ENCODE measurements around the gene RERE.

Gene RERE

DNA sequence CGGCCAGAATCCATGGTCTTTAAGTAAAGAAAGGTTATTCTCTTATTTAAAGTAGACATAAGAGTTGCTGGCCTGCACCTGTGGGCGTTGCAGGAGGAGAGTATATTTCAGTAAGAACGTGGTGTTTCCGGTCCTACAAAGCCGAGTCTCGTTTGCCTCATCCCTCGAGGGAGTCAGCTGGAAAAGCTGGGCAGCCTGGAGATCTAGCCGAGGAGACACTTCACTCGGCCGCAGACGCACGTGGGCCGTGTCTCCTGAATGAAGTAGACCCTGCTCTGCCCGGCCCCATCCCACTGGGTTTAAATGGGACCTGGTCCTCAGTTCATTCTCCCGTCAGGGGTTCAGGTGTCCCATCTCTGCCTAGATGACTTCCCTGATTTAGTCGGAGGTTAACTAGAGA is 484.6 kb downstream of the RERE start:
- no peaks in the 10 kb centered on the region for H3K9me3 ChIP-seq (ENCODE audit: control insufficient read depth, insufficient read depth, low read length)
- H3K4me3 ChIP-seq (ENCODE audit: low read depth, low read length), result no peak overlapping the region
- H3K36me3 ChIP-seq (ENCODE audit: control insufficient read depth, insufficient read depth, low read length), result no peaks in the 10 kb centered on the region
- H3K4me1 ChIP-seq (ENCODE audit: control insufficient read depth, insufficient read depth, low read length), result no peaks in the 10 kb centered on the region
- no peak overlapping the region for H3K9ac ChIP-seq (ENCODE audit: low read depth, low read length)
- H3K27me3 ChIP-seq (ENCODE audit: control insufficient read depth, insufficient read depth, low read length), result no peaks in the 10 kb centered on the region

DNA sequence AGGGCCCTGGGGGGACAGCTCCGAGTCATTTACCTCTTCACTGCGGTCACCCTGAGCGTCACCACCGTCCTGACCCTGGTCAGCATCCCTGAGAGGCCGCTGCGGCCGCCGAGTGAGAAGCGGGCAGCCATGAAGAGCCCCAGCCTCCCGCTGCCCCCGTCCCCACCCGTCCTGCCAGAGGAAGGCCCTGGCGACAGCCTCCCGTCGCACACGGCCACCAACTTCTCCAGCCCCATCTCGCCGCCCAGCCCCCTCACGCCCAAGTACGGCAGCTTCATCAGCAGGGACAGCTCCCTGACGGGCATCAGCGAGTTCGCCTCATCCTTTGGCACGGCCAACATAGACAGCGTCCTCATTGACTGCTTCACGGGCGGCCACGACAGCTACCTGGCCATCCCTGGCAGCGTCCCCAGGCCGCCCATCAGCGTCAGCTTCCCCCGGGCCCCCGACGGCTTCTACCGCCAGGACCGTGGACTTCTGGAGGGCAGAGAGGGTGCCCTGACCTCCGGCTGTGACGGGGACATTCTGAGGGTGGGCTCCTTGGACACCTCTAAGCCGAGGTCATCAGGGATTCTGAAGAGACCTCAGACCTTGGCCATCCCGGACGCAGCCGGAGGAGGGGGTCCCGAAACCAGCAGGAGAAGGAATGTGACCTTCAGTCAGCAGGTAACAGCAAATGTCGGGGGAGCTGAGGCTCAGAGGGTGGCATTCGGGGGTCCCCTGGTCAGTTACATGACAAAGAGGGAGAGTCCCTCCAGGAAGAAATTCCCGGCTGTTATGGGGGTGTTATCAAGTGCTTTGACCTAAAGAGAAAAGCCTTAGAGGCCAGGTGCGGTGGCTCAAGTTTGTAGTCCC is 486.9 kb downstream of the RERE start:
- Histone ChIP-seq H3K27me3 (ENCODE audit: control insufficient read depth, insufficient read depth, low read length) (no peaks in the 10 kb centered on the region), H3K9ac (ENCODE audit: low read depth, low read length) (no peak overlapping the region), H3K9me3 (ENCODE audit: control insufficient read depth, insufficient read depth, low read length) (no peaks in the 10 kb centered on the region), H3K4me1 (ENCODE audit: control insufficient read depth, insufficient read depth, low read length) (no peaks in the 10 kb centered on the region), H3K36me3 (ENCODE audit: control insufficient read depth, insufficient read depth, low read length) (no peaks in the 10 kb centered on the region), H3K4me3 (ENCODE audit: low read depth, low read length) (no peak overlapping the region)

DNA sequence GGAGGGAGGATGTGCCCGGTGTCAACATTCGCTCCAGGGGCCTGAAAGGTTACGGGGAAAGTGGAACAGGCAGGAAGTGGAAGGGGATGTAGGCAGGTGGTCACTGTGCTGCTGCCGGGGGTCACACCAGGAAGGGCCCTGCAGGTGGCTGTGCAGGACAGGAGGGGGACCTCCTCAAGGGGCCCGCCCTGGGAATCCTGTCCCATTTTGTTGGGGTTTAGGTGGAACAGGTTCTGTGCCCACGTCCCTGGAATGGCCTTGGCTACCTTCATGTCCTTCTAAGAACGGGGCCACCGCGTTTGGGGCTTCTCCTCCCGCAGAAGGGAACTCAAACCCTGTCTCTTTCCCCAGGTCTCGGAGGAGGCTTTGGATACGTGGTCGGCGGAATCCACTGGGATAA is 487.6 kb downstream of the RERE start:
- no peaks in the 10 kb centered on the region for H3K9me3 ChIP-seq (ENCODE audit: control insufficient read depth, insufficient read depth, low read length)
- no peaks in the 10 kb centered on the region for H3K4me1 ChIP-seq (ENCODE audit: control insufficient read depth, insufficient read depth, low read length)
- no peaks in the 10 kb centered on the region for H3K36me3 ChIP-seq (ENCODE audit: control insufficient read depth, insufficient read depth, low read length)
- no peaks in the 10 kb centered on the region for H3K27me3 ChIP-seq (ENCODE audit: control insufficient read depth, insufficient read depth, low read length)
- H3K4me3 ChIP-seq (ENCODE audit: low read depth, low read length), result no peak overlapping the region
- H3K9ac ChIP-seq (ENCODE audit: low read depth, low read length), result no peak overlapping the region

DNA sequence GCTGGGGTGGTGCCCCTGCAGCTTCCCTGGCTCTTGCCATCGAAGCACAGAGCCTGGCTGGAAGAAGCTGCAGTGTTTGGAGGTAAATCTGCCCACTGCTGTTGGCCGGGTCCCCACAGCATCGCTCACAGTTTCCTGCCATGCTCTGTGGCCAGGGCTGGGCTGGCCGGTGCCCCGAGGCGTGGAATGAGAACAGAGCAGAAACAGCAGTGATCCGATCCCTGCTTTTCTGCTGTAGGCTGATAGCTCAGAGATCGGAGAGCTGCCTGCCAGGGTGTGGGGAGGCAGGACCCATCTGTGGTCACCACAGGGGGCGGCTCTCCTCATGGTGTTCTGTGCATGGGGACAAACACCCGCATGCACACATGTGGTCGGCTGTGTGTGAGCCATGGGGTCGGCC is 488.0 kb downstream of the RERE start:
- Histone ChIP-seq H3K27me3 (ENCODE audit: control insufficient read depth, insufficient read depth, low read length) (no peaks in the 10 kb centered on the region), H3K4me1 (ENCODE audit: control insufficient read depth, insufficient read depth, low read length) (no peaks in the 10 kb centered on the region), H3K36me3 (ENCODE audit: control insufficient read depth, insufficient read depth, low read length) (no peaks in the 10 kb centered on the region), H3K9ac (ENCODE audit: low read depth, low read length) (no peak overlapping the region), H3K4me3 (ENCODE audit: low read depth, low read length) (no peak overlapping the region), H3K9me3 (ENCODE audit: control insufficient read depth, insufficient read depth, low read length) (no peaks in the 10 kb centered on the region)

DNA sequence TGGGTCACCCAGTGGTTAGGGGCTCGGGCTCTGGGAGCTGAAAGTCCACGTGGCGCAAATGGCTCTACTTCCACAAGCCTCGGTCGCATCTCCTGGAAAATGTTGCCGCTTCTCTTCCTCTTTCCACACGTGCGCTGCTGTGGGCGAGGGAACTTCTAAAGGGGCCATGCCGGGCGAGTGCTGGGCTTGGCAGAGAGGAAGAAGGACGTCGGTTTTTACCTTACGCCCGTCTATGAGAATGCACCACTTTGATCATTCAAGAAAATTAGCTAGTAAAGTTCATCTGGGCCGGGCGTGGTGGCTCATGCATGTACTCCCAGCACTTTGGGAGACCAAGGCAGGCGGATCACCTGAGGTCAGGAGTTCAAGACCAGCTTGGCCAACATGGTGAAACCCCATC is 489.2 kb downstream of the RERE start:
- Histone ChIP-seq H3K27me3 (ENCODE audit: control insufficient read depth, insufficient read depth, low read length) (no peaks in the 10 kb centered on the region), H3K4me1 (ENCODE audit: control insufficient read depth, insufficient read depth, low read length) (no peaks in the 10 kb centered on the region), H3K9me3 (ENCODE audit: control insufficient read depth, insufficient read depth, low read length) (no peaks in the 10 kb centered on the region), H3K9ac (ENCODE audit: low read depth, low read length) (no peak overlapping the region), H3K36me3 (ENCODE audit: control insufficient read depth, insufficient read depth, low read length) (no peaks in the 10 kb centered on the region), H3K4me3 (ENCODE audit: low read depth, low read length) (no peak overlapping the region)

GRCh38 chr1:8326265-8326664 is 491.2 kb downstream of the RERE start:
- H3K4me3 ChIP-seq (ENCODE audit: low read depth, low read length), result no peak overlapping the region
- H3K4me1 ChIP-seq (ENCODE audit: control insufficient read depth, insufficient read depth, low read length), result no peaks in the 10 kb centered on the region
- H3K27me3 ChIP-seq (ENCODE audit: control insufficient read depth, insufficient read depth, low read length), result no peaks in the 10 kb centered on the region
- no peaks in the 10 kb centered on the region for H3K9me3 ChIP-seq (ENCODE audit: control insufficient read depth, insufficient read depth, low read length)
- no peak overlapping the region for H3K9ac ChIP-seq (ENCODE audit: low read depth, low read length)
- H3K36me3 ChIP-seq (ENCODE audit: control insufficient read depth, insufficient read depth, low read length), result no peaks in the 10 kb centered on the region

DNA sequence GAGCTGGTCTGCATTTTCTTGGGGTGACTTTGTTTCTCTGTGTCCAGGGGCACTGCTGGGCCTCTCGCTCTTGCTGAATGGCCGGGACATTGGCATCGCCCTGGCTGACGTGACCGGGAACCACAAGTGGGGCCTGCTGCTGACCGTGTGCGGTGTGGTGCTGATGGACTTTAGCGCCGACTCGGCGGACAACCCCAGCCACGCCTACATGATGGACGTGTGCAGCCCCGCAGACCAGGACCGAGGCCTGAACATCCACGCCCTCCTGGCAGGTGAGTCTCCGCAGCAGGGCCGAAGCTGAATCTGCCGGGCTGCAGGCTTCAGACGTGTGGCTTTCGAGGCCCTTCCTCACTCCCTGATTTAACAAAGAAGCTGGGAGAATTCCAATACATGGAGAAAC is 491.7 kb downstream of the RERE start:
- no peaks in the 10 kb centered on the region for H3K36me3 ChIP-seq (ENCODE audit: control insufficient read depth, insufficient read depth, low read length)
- no peaks in the 10 kb centered on the region for H3K27me3 ChIP-seq (ENCODE audit: control insufficient read depth, insufficient read depth, low read length)
- H3K4me1 ChIP-seq (ENCODE audit: control insufficient read depth, insufficient read depth, low read length), result no peaks in the 10 kb centered on the region
- H3K9ac ChIP-seq (ENCODE audit: low read depth, low read length), result no peak overlapping the region
- H3K9me3 ChIP-seq (ENCODE audit: control insufficient read depth, insufficient read depth, low read length), result no peaks in the 10 kb centered on the region
- no peak overlapping the region for H3K4me3 ChIP-seq (ENCODE audit: low read depth, low read length)

DNA sequence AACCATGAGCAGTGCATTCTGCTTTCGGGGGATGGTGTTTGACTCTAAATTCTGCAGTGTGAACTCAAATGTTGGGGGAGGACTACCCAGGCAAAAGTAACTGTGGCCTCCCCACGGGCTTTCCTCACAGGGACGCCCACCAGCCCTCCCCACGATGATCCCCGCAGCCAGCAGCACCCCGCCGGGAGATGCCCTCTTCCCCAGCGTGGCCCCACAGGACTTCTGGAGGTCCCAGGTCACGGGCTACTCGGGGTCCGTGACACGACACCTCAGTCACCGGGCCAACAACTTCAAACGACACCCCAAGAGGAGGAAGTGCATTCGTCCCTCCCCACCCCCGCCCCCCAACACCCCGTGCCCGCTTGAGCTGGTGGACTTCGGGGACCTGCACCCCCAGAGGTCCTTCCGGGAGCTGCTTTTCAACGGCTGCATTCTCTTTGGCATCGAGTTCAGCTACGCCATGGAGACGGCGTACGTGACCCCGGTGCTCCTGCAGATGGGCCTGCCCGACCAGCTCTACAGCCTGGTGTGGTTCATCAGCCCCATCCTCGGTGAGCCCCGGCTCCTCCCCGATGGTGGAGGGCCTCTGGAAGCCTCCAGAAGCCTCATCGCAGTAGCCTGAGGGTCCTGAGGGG is 493.1 kb downstream of the RERE start:
- H3K36me3 ChIP-seq (ENCODE audit: control insufficient read depth, insufficient read depth, low read length), result no peaks in the 10 kb centered on the region
- H3K27me3 ChIP-seq (ENCODE audit: control insufficient read depth, insufficient read depth, low read length), result peaks cover 2% of the 10 kb centered on the region
- no peaks in the 10 kb centered on the region for H3K9me3 ChIP-seq (ENCODE audit: control insufficient read depth, insufficient read depth, low read length)
- H3K4me3 ChIP-seq (ENCODE audit: low read depth, low read length), result no peak overlapping the region
- no peaks in the 10 kb centered on the region for H3K4me1 ChIP-seq (ENCODE audit: control insufficient read depth, insufficient read depth, low read length)
- H3K9ac ChIP-seq (ENCODE audit: low read depth, low read length), result no peak overlapping the region

DNA sequence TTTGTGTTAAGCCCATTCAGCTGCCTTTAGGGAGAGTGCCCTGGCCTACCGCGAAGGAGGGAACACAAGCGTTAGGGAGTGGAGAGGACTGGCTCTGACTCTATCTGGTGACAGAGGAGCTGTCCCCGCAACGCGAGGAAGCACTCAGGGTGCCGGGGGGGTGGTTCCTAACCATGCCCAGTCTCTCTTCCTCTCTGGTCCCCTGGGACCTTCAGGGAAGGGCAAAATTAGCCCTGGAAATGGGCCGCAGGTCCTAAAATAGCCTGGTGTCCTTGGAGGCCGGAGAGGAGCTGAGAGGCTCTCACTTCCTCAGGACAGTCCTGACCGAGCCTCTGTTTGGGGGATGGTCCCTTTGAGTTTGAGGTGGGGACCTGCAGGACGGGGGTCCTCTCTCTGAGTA is 493.7 kb downstream of the RERE start:
- H3K9me3 ChIP-seq (ENCODE audit: control insufficient read depth, insufficient read depth, low read length), result no peaks in the 10 kb centered on the region
- no peaks in the 10 kb centered on the region for H3K4me1 ChIP-seq (ENCODE audit: control insufficient read depth, insufficient read depth, low read length)
- peaks cover 6% of the 10 kb centered on the region for H3K27me3 ChIP-seq (ENCODE audit: control insufficient read depth, insufficient read depth, low read length)
- H3K4me3 ChIP-seq (ENCODE audit: low read depth, low read length), result no peak overlapping the region
- H3K36me3 ChIP-seq (ENCODE audit: control insufficient read depth, insufficient read depth, low read length), result no peaks in the 10 kb centered on the region
- no peak overlapping the region for H3K9ac ChIP-seq (ENCODE audit: low read depth, low read length)

DNA sequence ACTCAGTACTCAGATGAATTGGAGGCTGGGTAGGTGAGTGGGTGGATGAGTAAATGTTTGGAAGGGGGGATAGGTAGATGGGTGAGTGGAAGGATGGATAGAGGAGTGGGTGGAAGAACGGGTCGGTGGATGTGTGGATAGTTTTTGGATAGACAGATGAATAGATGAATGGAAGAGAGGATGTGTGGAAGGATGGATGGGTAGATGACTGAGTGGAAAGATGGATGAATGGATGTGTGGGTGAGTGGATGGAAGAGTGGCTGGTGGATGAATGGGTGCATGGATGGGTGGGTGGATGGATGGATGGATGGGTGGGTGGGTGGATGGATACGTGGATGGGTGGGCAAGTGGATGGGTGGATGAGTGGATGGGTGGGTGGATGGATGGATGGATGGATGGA is 495.8 kb downstream of the RERE start:
- Histone ChIP-seq H3K4me1 (ENCODE audit: control insufficient read depth, insufficient read depth, low read length) (no peaks in the 10 kb centered on the region), H3K27me3 (ENCODE audit: control insufficient read depth, insufficient read depth, low read length) (peaks cover 11% of the 10 kb centered on the region), H3K4me3 (ENCODE audit: low read depth, low read length) (no peak overlapping the region), H3K36me3 (ENCODE audit: control insufficient read depth, insufficient read depth, low read length) (no peaks in the 10 kb centered on the region), H3K9ac (ENCODE audit: low read depth, low read length) (no peak overlapping the region), H3K9me3 (ENCODE audit: control insufficient read depth, insufficient read depth, low read length) (no peaks in the 10 kb centered on the region)

- peaks cover 17% of the 10 kb centered on the region for H3K4me1 ChIP-seq (ENCODE audit: control insufficient read depth, insufficient read depth, low read length)
- no peaks in the 10 kb centered on the region for H3K9me3 ChIP-seq (ENCODE audit: control insufficient read depth, insufficient read depth, low read length)
- peak overlapping the region; percentile 52 for H3K4me3 ChIP-seq (ENCODE audit: low read depth, low read length)
- H3K27me3 ChIP-seq (ENCODE audit: control insufficient read depth, insufficient read depth, low read length), result peaks cover 13% of the 10 kb centered on the region
- H3K9ac ChIP-seq (ENCODE audit: low read depth, low read length), result no peak overlapping the region
- no peaks in the 10 kb centered on the region for H3K36me3 ChIP-seq (ENCODE audit: control insufficient read depth, insufficient read depth, low read length)
Observed at GRCh38 chr1:8318436-8318835, 499.0 kb downstream of the RERE start.
